Ishikawa (cell line): ENCODE measurements around the gene STK36.

Experiments
- RAD21 ChIP-seq: IDR thresholded peaks from 2 replicates; pipeline ENCODE4 v1.6.1; 2012; ENCODE audit warnings: low read depth
- YY1 ChIP-seq: IDR thresholded peaks from 2 replicates; pipeline ENCODE4 v1.6.1; 2012; ENCODE audit warnings: low read depth
- TF ChIP-seq, protein P1 (sequence below): IDR thresholded peaks from 2 replicates; pipeline ENCODE4 v1.6.1; 2012

DNA sequence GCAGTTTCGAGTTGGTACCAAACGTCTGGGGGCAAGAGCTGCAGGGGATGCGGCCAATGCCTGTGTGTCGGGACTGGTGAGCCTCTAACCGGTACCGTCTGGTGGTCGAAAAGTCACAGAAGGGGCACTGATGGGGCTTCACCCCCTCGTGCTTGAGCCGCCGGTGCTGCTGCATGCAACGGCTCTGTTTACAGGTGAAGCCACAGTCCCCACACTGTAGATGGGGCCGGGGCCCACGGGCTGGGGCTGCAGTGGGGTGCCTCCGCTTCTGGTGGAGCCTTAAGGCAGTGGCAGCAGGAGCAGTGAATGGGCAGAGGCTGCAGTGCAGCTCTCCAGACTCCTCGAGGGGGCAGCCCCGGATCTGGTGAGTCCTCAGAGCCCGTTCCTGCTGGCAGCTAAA is 29.1 kb upstream of the STK36 start:
- TF ChIP-seq, protein P1, sequence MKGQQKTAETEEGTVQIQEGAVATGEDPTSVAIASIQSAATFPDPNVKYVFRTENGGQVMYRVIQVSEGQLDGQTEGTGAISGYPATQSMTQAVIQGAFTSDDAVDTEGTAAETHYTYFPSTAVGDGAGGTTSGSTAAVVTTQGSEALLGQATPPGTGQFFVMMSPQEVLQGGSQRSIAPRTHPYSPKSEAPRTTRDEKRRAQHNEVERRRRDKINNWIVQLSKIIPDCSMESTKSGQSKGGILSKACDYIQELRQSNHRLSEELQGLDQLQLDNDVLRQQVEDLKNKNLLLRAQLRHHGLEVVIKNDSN, result no peak
- TF ChIP-seq RAD21 (no peak), YY1 (no peak)
